NCI-H2171 (cell line): ENCODE results near the gene NECTIN1.

Experiments
- DNase-seq: peaks from one replicate; lab custom pipeline; 2025; lab: John Stamatoyannopoulos, UW

The NECTIN1 gene

GRCh38 chr11:119671561-119672015 lies 57.4 kb downstream of the NECTIN1 start:
- no peak for DNase-seq

- no peak for DNase-seq
These were observed 57.9 kb downstream of the NECTIN1 start for GRCh38 chr11:119671051-119671450.

- no peak for DNase-seq
These were observed 59.5 kb downstream of the NECTIN1 start for GRCh38 chr11:119669487-119669886.

- DNase-seq, result no peak
These were observed 60.3 kb downstream of the NECTIN1 start for GRCh38 chr11:119668676-119669075.

GRCh38 chr11:119666463-119667131 lies 62.4 kb downstream of the NECTIN1 start:
- DNase-seq, result no peak

- DNase-seq, result no peak
These were observed 62.9 kb downstream of the NECTIN1 start for GRCh38 chr11:119666061-119666460.

GRCh38 chr11:119664701-119665420 lies 64.1 kb downstream of the NECTIN1 start:
- DNase-seq, result no peak

- DNase-seq, result peak; percentile 81
These were observed 64.9 kb downstream of the NECTIN1 start for GRCh38 chr11:119664063-119664572.

GRCh38 chr11:119663279-119663678 lies 65.7 kb downstream of the NECTIN1 start:
- DNase-seq, result no peak

- no peak for DNase-seq
These were observed 67.8 kb downstream of the NECTIN1 start for GRCh38 chr11:119661226-119661625.

- DNase-seq, result no peak
These were observed 68.9 kb downstream of the NECTIN1 start for GRCh38 chr11:119659971-119660723.

- DNase-seq, result no peak
These were observed 75.9 kb downstream of the NECTIN1 start for GRCh38 chr11:119652907-119653659.

GRCh38 chr11:119651802-119652584 lies 77.0 kb downstream of the NECTIN1 start:
- no peak for DNase-seq

GRCh38 chr11:119650251-119650650 lies 78.7 kb downstream of the NECTIN1 start:
- no peak for DNase-seq

GRCh38 chr11:119647254-119647653 lies 81.7 kb downstream of the NECTIN1 start:
- DNase-seq, result no peak

- no peak for DNase-seq
These were observed 84.0 kb downstream of the NECTIN1 start for GRCh38 chr11:119645018-119645417.

GRCh38 chr11:119644502-119644901 lies 84.5 kb downstream of the NECTIN1 start:
- DNase-seq, result no peak

GRCh38 chr11:119643876-119644225 lies 85.1 kb downstream of the NECTIN1 start:
- DNase-seq, result no peak

- no peak for DNase-seq
These were observed 85.7 kb downstream of the NECTIN1 start for GRCh38 chr11:119643212-119643875.

GRCh38 chr11:119641983-119642745 lies 86.8 kb downstream of the NECTIN1 start:
- DNase-seq, result peak; percentile 25
